PC-9 (cell line): ENCODE measurements around the gene HTR5A. TPM values are rescaled to one million over a fixed set of nuclear protein-coding genes. Genes with fewer than 3 reads are reported as not detected.

Experiments used
- BruUV-seq: library from RNA; stranded (reverse); fragments of 400-500 nt; replicated peaks from 2 replicates; lab custom pipeline; 2021; lab: Mats Ljungman, UMichigan
- CTCF ChIA-PET: fragments of 300-600 bp; sonication (Branson Sonifier 250); formaldehyde crosslinking; loops from one replicate; lab custom pipeline; 2022; ENCODE audit warnings: antibody characterized with exemption; lab: Charles Lee
- POLR2A ChIA-PET: fragments of 300-600 bp; sonication (Branson Sonifier 250); formaldehyde crosslinking; loops from one replicate; lab custom pipeline; 2022; ENCODE audit warnings: antibody characterized with exemption; ENCODE audit not compliant: unreplicated experiment; lab: Charles Lee
- DNase-seq, 2 experiments: peaks; one replicate each; pipeline versions ENCODE4 v3.0.0 to v3.0.0-alpha.2; 2015 to 2022; ENCODE audit warnings: mixed read lengths in 1 of 2
- H2AFZ ChIP-seq: fragments of 200-600 bp; sonication (generic); 2 replicates; pipeline ENCODE4 v1.8.1; 2017; ENCODE audit warnings: antibody characterized with exemption
- H3F3A ChIP-seq: fragments of 200-600 bp; sonication (generic); 2 replicates; pipeline ENCODE4 v1.8.1; 2017; ENCODE audit warnings: antibody characterized with exemption, mild to moderate bottlenecking, low read depth; ENCODE audit not compliant: insufficient read depth
- H3K27ac ChIP-seq: fragments of 200-600 bp; sonication (generic); 2 replicates; pipeline ENCODE4 v1.6.1; 2016; ENCODE audit warnings: mixed run types
- H3K27me3 ChIP-seq: fragments of 200-600 bp; sonication (generic); 2 replicates; pipeline ENCODE4 v1.6.1; 2016; ENCODE audit warnings: low read depth, mixed run types; ENCODE audit not compliant: insufficient read depth
- H3K36me3 ChIP-seq: fragments of 200-600 bp; sonication (generic); 2 replicates; pipeline ENCODE4 v1.6.1; 2016; ENCODE audit warnings: low read depth, mixed run types
- H3K4me1 ChIP-seq: fragments of 200-600 bp; sonication (generic); replicated peaks from 2 replicates; pipeline ENCODE4 v1.6.1; 2016; ENCODE audit warnings: mixed run types; ENCODE audit not compliant: insufficient read depth
- H3K4me2 ChIP-seq: fragments of 200-600 bp; sonication (generic); 2 replicates; pipeline ENCODE4 v1.6.1; 2017; ENCODE audit warnings: mixed run types
- H3K4me3 ChIP-seq: fragments of 200-600 bp; sonication (generic); 2 replicates; pipeline ENCODE4 v1.6.1; 2016; ENCODE audit warnings: mixed run types
- H3K79me2 ChIP-seq: fragments of 200-600 bp; sonication (generic); 2 replicates; pipeline ENCODE4 v1.6.1; 2017; ENCODE audit warnings: low read depth, mixed run types
- H3K9me2 ChIP-seq: fragments of 200-600 bp; sonication (generic); 2 replicates; pipeline ENCODE4 v1.8.1; 2017; ENCODE audit warnings: mild to moderate bottlenecking; ENCODE audit not compliant: insufficient read depth
- H3K9me3 ChIP-seq: fragments of 200-600 bp; sonication (generic); 2 replicates; pipeline ENCODE4 v1.8.1; 2016; ENCODE audit warnings: low read depth; ENCODE audit not compliant: insufficient read depth
- H4K20me1 ChIP-seq: fragments of 200-600 bp; sonication (generic); 2 replicates; pipeline ENCODE4 v1.8.1; 2017; ENCODE audit not compliant: insufficient read depth
- CTCF ChIP-seq: fragments of 200-600 bp; sonication (generic); conservative IDR thresholded peaks from 2 replicates; pipeline ENCODE4 v1.6.1; 2017; ENCODE audit warnings: mixed run types, antibody characterized with exemption, mild to moderate bottlenecking, moderate library complexity
- EZH2 ChIP-seq: fragments of 200-600 bp; sonication (generic); IDR thresholded peaks from 2 replicates; pipeline ENCODE4 v1.8.0; 2017; ENCODE audit warnings: antibody characterized with exemption, low read depth
- intact Hi-C: fragments of 100-400 bp; cut with micrococcal nuclease; formaldehyde crosslinking; loops from one replicate; pipeline ENCODE4 v1.10.0; 2022; ENCODE audit not compliant: unreplicated experiment
- total RNA-seq: library from RNA; stranded (reverse); gene quantifications from 2 replicates; pipeline ENCODE4 v1.2.3, GENCODE V29; 2021

Gene HTR5A
- total RNA-seq, 1 experiment from 2014 or later, result not detected

DNA sequence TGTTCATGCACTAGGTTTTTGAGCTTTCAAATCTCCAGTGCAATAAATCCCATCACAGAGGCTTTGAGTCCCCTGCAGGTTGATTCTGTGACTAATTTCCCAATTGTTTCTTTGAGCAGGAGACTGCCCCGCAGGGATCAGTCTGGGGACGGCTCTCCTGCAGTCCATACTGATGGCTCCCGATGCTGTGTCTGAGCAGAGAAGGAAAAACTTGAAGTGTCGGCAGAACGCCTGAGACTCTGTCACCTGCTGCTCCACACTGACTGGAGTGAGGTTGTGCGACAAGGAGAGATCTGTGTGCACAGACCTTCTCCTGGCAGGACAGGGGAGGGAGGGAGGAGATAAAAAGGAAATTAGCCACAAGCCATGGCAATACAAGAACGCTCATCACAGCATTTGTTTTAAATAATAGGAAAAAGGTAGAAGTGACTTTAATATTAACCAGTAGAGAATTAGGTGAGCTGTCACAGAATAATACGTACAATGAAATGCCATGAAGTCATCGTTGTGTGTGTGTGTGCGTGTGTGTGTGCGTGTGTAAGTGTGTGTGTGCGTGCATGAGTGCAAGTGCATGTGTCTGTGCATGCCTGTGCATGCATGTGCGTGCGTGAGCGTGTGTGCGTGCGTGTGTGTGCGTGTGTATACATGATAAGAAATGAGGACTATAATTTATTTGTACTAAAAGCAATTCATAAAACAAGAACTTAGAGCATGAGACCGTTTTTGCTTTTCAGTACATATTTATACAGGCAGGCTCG lies 38.2 kb downstream of the HTR5A start:
- no TSS peak for BruUV-seq

DNA sequence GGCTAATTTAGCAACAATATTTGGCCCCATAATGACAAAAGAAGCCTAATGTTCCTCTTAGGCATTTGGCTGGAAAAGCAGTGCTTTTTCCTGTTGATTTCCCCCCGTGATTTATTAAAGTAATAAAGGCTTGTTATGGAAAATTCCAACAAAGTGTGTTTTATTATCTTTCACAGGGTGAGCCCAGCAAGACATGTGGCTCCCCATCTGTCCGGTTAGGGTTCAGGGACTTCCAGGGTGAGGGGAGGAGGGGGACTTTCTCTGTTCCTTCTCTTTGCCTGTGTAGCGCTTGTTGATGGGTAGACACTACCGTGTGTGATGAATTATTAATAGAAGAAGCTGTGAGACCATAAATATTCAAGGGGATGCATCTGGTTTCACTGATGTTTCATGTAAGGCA lies 39.0 kb downstream of the HTR5A start:
- Histone ChIP-seq H3K27me3 (peaks cover 96% of the 10 kb centered on the region), H3K4me3 (no peak overlapping the region), H3K27ac (no peak overlapping the region), H3K36me3 (no peaks in the 10 kb centered on the region), H3F3A (no peaks in the 10 kb centered on the region), H3K9me2 (no peaks in the 10 kb centered on the region), H4K20me1 (0 out of 2 replicates have a peak, but pooled peaks cover 3% of the 10 kb centered on the region), H3K79me2 (no peaks in the 10 kb centered on the region), H2AFZ (no peak overlapping the region), H3K9me3 (no peaks in the 10 kb centered on the region), H3K4me2 (no peak overlapping the region), H3K4me1 (no peaks in the 10 kb centered on the region)
- intact Hi-C loops, result no loop called here
- BruUV-seq, result no TSS peak
- ChIA-PET CTCF (no interaction called here), POLR2A (no interaction called here)
- TF ChIP-seq EZH2 (no peak), CTCF (no peak)
- DNase-seq, result no peak

More for the DNA sequence above, 38.2 kb downstream of the HTR5A start:
- Histone ChIP-seq H4K20me1 (0 out of 2 replicates have a peak, but pooled peaks cover 3% of the 10 kb centered on the region), H3K4me1 (no peaks in the 10 kb centered on the region), H3F3A (no peaks in the 10 kb centered on the region), H2AFZ (no peak overlapping the region), H3K36me3 (no peaks in the 10 kb centered on the region), H3K4me3 (no peak overlapping the region), H3K4me2 (no peak overlapping the region), H3K9me3 (no peaks in the 10 kb centered on the region), H3K27me3 (peaks cover 96% of the 10 kb centered on the region), H3K79me2 (no peaks in the 10 kb centered on the region), H3K9me2 (no peaks in the 10 kb centered on the region), H3K27ac (no peak overlapping the region)
- ChIA-PET CTCF (no interaction called here), POLR2A (no interaction called here)
- intact Hi-C loops, result no loop called here
- TF ChIP-seq EZH2 (peak; percentile 75; the same call in 1 of the 2 replicates), CTCF (no peak)
- DNase-seq, result no peak

DNA sequence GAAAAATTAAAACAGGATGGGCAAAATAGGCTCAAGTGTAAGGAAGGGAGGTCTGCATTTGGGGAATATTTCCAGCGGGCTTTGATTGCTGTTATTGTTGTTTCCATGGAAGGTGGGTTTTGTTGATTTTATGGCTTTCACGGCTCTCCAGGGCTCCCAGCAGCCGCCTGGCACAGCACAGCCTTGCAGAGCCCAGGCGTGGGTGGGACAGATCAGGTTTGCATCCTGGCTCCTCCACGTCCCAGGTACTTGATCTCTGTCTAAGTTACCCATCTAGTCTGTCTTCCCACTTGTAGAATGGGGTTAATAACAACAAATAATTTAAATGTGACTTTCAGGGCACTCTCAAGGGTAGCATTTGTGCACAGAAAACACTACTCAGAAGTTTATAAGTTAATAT lies 45.2 kb downstream of the HTR5A start:
- no peak for DNase-seq
- ChIA-PET POLR2A (no interaction called here), CTCF (no interaction called here)
- Histone ChIP-seq H3K4me3 (no peak overlapping the region), H3F3A (no peaks in the 10 kb centered on the region), H3K27ac (no peak overlapping the region), H2AFZ (no peak overlapping the region), H3K4me1 (no peaks in the 10 kb centered on the region), H4K20me1 (no peaks in the 10 kb centered on the region), H3K9me2 (no peaks in the 10 kb centered on the region), H3K9me3 (no peaks in the 10 kb centered on the region; the same call in 1 of the 2 replicates), H3K27me3 (peaks cover 96% of the 10 kb centered on the region), H3K79me2 (no peaks in the 10 kb centered on the region), H3K36me3 (no peaks in the 10 kb centered on the region), H3K4me2 (no peak overlapping the region)
- TF ChIP-seq CTCF (no peak), EZH2 (no peak)
- intact Hi-C loops, result no loop called here
- no TSS peak for BruUV-seq
